Ovary (tissue), 3 donors: Measurements from ENCODE around the gene RMND5B.

Experiments
- POLR2A ChIP-seq: fragments of 450-650 bp; IDR thresholded peaks from one replicate; pipeline ENCODE4 v1.6.1; 2017; ENCODE audit warnings: antibody characterized with exemption, mild to moderate bottlenecking, moderate library complexity
- TF ChIP-seq, protein P1 (sequence below), 3 donors: fragments of 450-650 bp in 2 of 3; fragments of 200-600 bp in 1 of 3; IDR thresholded peaks; one replicate each; pipeline versions ENCODE4 v1.5.1 to v1.8.0; 2016 to 2022; ENCODE audit warnings: antibody characterized with exemption in 3 of 3, mild to moderate bottlenecking in 1 of 3
- donor health status: DM: no; HTN: no; CAD: no.

DNA sequence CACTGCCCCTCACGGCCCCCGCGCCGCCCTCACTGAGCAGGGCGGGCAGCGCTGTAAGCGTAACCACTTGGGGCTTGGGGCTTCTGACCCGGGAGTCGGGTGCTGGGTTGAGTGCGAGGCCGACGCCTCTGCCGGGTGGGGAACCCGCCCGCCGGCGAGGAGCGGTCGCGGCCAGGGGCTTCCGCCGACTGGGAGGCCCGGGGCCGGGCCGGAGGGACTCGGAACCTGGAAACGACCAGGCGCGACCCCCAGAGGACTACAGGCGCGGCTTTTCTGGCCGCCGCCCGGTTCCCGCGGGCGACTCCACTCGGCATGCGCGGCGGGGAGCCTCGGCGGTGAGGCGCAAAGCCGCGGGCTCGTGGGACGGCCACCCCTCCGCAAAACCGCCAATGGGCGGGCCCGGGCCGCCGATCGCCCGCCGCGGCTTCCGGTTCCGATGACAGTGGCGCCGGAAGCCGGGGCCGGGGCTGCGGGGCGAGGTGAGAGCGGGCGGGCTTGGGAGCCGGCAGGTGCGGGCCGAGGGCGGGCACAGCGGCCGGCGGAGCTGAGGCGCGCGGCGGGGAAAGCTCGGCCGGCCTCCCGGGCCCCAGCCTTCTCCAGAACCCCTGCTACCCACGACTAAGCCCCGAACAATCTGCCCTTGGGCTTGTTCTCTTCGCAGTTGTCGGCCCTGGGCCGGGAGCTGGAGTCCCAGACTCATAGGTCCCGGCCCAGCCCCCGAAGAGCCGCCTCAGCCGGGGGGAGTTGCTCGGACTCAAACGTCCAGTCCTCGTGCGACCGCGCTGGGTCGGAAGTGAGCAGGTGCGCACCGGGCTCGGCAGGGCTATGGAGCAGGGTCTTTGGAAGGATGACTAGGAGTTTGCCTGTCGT is at the start of gene RMND5B:
- TF ChIP-seq POLR2A = peak; percentile 69
- TF ChIP-seq, protein P1, sequence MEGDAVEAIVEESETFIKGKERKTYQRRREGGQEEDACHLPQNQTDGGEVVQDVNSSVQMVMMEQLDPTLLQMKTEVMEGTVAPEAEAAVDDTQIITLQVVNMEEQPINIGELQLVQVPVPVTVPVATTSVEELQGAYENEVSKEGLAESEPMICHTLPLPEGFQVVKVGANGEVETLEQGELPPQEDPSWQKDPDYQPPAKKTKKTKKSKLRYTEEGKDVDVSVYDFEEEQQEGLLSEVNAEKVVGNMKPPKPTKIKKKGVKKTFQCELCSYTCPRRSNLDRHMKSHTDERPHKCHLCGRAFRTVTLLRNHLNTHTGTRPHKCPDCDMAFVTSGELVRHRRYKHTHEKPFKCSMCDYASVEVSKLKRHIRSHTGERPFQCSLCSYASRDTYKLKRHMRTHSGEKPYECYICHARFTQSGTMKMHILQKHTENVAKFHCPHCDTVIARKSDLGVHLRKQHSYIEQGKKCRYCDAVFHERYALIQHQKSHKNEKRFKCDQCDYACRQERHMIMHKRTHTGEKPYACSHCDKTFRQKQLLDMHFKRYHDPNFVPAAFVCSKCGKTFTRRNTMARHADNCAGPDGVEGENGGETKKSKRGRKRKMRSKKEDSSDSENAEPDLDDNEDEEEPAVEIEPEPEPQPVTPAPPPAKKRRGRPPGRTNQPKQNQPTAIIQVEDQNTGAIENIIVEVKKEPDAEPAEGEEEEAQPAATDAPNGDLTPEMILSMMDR (IDR thresholded peaks at IDR 0.05) = no peak
